HepG2 (cell line): ENCODE data around the gene FAM168A. TPM values are rescaled to one million over a fixed set of nuclear protein-coding genes. Genes with fewer than 3 reads are reported as not detected.

Experiments
- ATAC-seq: fragments of 200-7000 bp; cut with Tn5 transposase; 3 replicates; pipeline ENCODE4 v1.9.1; 2020; ENCODE audit warnings: mild to moderate bottlenecking, moderate library complexity
- BruUV-seq: library from RNA; stranded (reverse); fragments of 400-500 nt; replicated peaks from 2 replicates; lab custom pipeline; 2021; lab: Mats Ljungman, UMichigan
- CTCF ChIA-PET: fragments of 300-600 bp; formaldehyde crosslinking; extraction: SDS; loops from one replicate; lab custom pipeline; 2021; ENCODE audit warnings: low total read pairs, inconsistent platforms, low intra/inter-chr PET ratio; lab: Yijun Ruan, JAX
- POLR2A ChIA-PET: fragments of 350-600 bp; sonication (Branson Sonifier 250); formaldehyde crosslinking; loops from one replicate; lab custom pipeline; 2020; ENCODE audit warnings: antibody characterized with exemption, inconsistent platforms; lab: Yijun Ruan, JAX
- DNase-seq: peaks from one replicate; pipeline ENCODE4 v3.0.0-alpha.2; 2015; ENCODE audit warnings: low spot score
- FAIRE-seq: peaks from 3 replicates; lab custom pipeline; 2011; peaks lifted over from hg19 to GRCh38; lab: Jason Lieb, UNC
- H2AFZ ChIP-seq: one replicate; pipeline ENCODE4 v1.6.1; 2011; ENCODE audit warnings: low read length, inconsistent platforms
- H3K27ac ChIP-seq: fragments of 300-600 bp; 3 replicates; pipeline ENCODE4 v1.8.0; 2011; ENCODE audit warnings: mixed run types, mild to moderate bottlenecking, mixed read lengths, low read length, inconsistent platforms; ENCODE audit not compliant: insufficient read depth; ENCODE audit errors: extremely low read length
- H3K27me3 ChIP-seq, 2 experiments: fragments of 200-600 bp in 1 of 2; 2 replicates in 1 of 2; 3 replicates in 1 of 2; pipeline versions ENCODE4 v1.6.0 to v1.8.0; 2011; ENCODE audit warnings: low read length in 2 of 2, mild to moderate bottlenecking in 2 of 2, moderate library complexity in 2 of 2, inconsistent platforms in 1 of 2; ENCODE audit not compliant: insufficient read depth in 2 of 2, control insufficient read depth in 1 of 2
- H3K36me3 ChIP-seq, 2 experiments: fragments of 200-600 bp in 1 of 2; replicated peaks in 1 of 2; 2 replicates in 1 of 2; 3 replicates in 1 of 2; pipeline versions ENCODE4 v1.5.1 to v1.8.0; 2011; ENCODE audit warnings: low read length in 2 of 2, inconsistent platforms in 1 of 2; ENCODE audit not compliant: insufficient read depth in 2 of 2, control insufficient read depth in 1 of 2
- H3K4me1 ChIP-seq: 2 replicates; pipeline ENCODE4 v1.5.1; 2012; ENCODE audit warnings: low read length, inconsistent platforms; ENCODE audit not compliant: insufficient read depth
- H3K4me2 ChIP-seq: 2 replicates; pipeline ENCODE4 v1.6.0; 2011; ENCODE audit warnings: low read depth, low read length, inconsistent platforms
- H3K4me3 ChIP-seq, 3 experiments: fragments of 200-600 bp in 1 of 3; sonication (generic), shearing (Covaris generic) in 1 of 3; replicated peaks in 1 of 3; 2 replicates each; pipeline ENCODE4 v1.5.1; 2011 to 2016; ENCODE audit warnings: low read length in 3 of 3, inconsistent platforms in 2 of 3, low read depth in 2 of 3, mild to moderate bottlenecking in 2 of 3, control low read depth in 1 of 3, mixed read lengths in 1 of 3; ENCODE audit not compliant: insufficient read depth in 1 of 3
- H3K79me2 ChIP-seq: one replicate; pipeline ENCODE4 v1.6.1; 2011; ENCODE audit warnings: low read length, inconsistent platforms; ENCODE audit not compliant: insufficient read depth
- H3K9ac ChIP-seq: 2 replicates; pipeline ENCODE4 v1.6.0; 2011; ENCODE audit warnings: mild to moderate bottlenecking, low read depth, low read length, inconsistent platforms; ENCODE audit not compliant: insufficient read depth
- H3K9me3 ChIP-seq: 2 replicates; pipeline ENCODE4 v1.5.1; 2012; ENCODE audit warnings: mild to moderate bottlenecking, low read length
- H4K20me1 ChIP-seq: 2 replicates; pipeline ENCODE4 v1.6.0; 2011; ENCODE audit warnings: inconsistent platforms, mild to moderate bottlenecking, low read length, moderate library complexity; ENCODE audit not compliant: insufficient read depth
- ASH2L ChIP-seq: fragments of 300-600, 200-600 bp; sonication (generic); IDR thresholded peaks from 2 replicates; pipeline ENCODE4 v1.7.0; 2017; ENCODE audit warnings: low read depth, mild to moderate bottlenecking, moderate library complexity, mixed read lengths, low read length; ENCODE audit not compliant: insufficient read length
- CTCF ChIP-seq: sonication (generic); formaldehyde crosslinking; IDR thresholded peaks from 2 replicates; pipeline ENCODE4 v1.5.0; 2020; ENCODE audit warnings: mild to moderate bottlenecking, missing genetic modification reagents, moderate library complexity
- FOXA3 ChIP-seq: IDR thresholded peaks from 2 replicates; pipeline ENCODE4 v1.6.1; 2016; ENCODE audit warnings: missing genetic modification reagents, missing compliant biosample characterization
- MAZ ChIP-seq, 2 experiments: sonication (generic) in 1 of 2; formaldehyde crosslinking in 1 of 2; IDR thresholded peaks; 2 replicates each; pipeline versions ENCODE4 v1.5.0 to v1.6.1; 2012 to 2020; ENCODE audit warnings: low read depth in 2 of 2, mild to moderate bottlenecking in 2 of 2, borderline replicate concordance in 1 of 2, improper control_type of control experiment in 1 of 2, low read length in 1 of 2, missing genetic modification reagents in 1 of 2, moderate library complexity in 1 of 2
- SIN3B ChIP-seq: fragments of 150-350 bp; IDR thresholded peaks from 2 replicates; pipeline ENCODE4 v1.6.1; 2014; ENCODE audit warnings: low read length
- SPEN ChIP-seq: sonication (generic); formaldehyde crosslinking; IDR thresholded peaks from 2 replicates; pipeline ENCODE4 v1.5.1; 2020; ENCODE audit warnings: low read depth, mild to moderate bottlenecking, missing genetic modification reagents
- ZBED4 ChIP-seq: sonication (generic); formaldehyde crosslinking; IDR thresholded peaks from 2 replicates; pipeline ENCODE4 v1.4.0; 2020; ENCODE audit warnings: missing genetic modification reagents, borderline replicate concordance
- ZIK1 ChIP-seq: sonication (generic); formaldehyde crosslinking; IDR thresholded peaks from 2 replicates; pipeline ENCODE4 v1.5.0; 2020; ENCODE audit warnings: mild to moderate bottlenecking, low read depth, missing genetic modification reagents, borderline replicate concordance
- ZNF574 ChIP-seq: sonication (generic); formaldehyde crosslinking; IDR thresholded peaks from 2 replicates; pipeline ENCODE4 v1.4.0; 2020; ENCODE audit warnings: missing genetic modification reagents
- ZNF607 ChIP-seq: sonication (generic); formaldehyde crosslinking; IDR thresholded peaks from 2 replicates; pipeline ENCODE4 v1.5.1; 2020; ENCODE audit warnings: missing genetic modification reagents, mild to moderate bottlenecking, borderline replicate concordance
- ZNF614 ChIP-seq: IDR thresholded peaks from 2 replicates; pipeline ENCODE4 v1.6.1; 2018; ENCODE audit warnings: missing biosample characterization, missing genetic modification reagents, inconsistent platforms, borderline replicate concordance
- ZNF790 ChIP-seq: sonication (generic); formaldehyde crosslinking; IDR thresholded peaks from 2 replicates; pipeline ENCODE4 v1.8.0; 2022; ENCODE audit warnings: missing genetic modification reagents, mild to moderate bottlenecking, borderline replicate concordance
- WGBS: methylation state at CpG from one replicate; pipeline ENCODE4 v1.1.6; 2017; ENCODE audit warnings: low lambda C conversion rate; 5-methylcytosine and 5-hydroxymethylcytosine counted together
- in situ Hi-C: cut with HindIII; loops from 2 replicates; pipeline ENCODE4 v1.10.0; 2017; ENCODE audit warnings: low pct_unique_long_range_greater_than_20kb; ENCODE audit not compliant: extremely low pct_ligation_motif_present
- intact Hi-C: fragments of 100-400 bp; cut with micrococcal nuclease; formaldehyde crosslinking; loops from one replicate; pipeline ENCODE4 v1.10.0; 2022; ENCODE audit not compliant: unreplicated experiment
- polyA plus RNA-seq, 8 experiments: library from polyadenylated mRNA; depleted of rRNA in 3 of 8; stranded (reverse) in 7 of 8; unstranded in 1 of 8; fragments of >200 nt; fragmentation: Illumina TruSeq in 4 of 8; extraction: Trizol in 4 of 8; gene quantifications; 2 replicates each; pipeline versions ENCODE4 v1.2.1 to v1.2.3, GENCODE V29; 2011 to 2016; ENCODE audit warnings: low read depth in 4 of 8, missing spikeins in 1 of 8, mixed read lengths in 1 of 8; ENCODE audit not compliant: insufficient read depth in 1 of 8
- total RNA-seq, 5 experiments: library from RNA; depleted of rRNA; stranded (reverse); fragments of >200 nt; fragmentation: Illumina TruSeq; extraction: Trizol; gene quantifications; 2 replicates each; pipeline ENCODE4 v1.2.3, GENCODE V29; 2016; ENCODE audit warnings: low read depth in 1 of 5

FAM168A gene
- total and polyA plus RNA-seq, 2 of the 13 experiments (the other 11 are each of a cell fraction or from before 2014, with no cell fraction given) = 13.9 to 15.8 TPM

GRCh38 chr11:73376160-73376802 is 221.6 kb downstream of the FAM168A start, which contains the start of gene RELT:
RELT (plus strand) TSS chr11:73376399; CDS start chr11:73389137, 12,738 bp downstream.
- ChIA-PET CTCF (interaction anchor here (1.8 kb wide), 1 partner anchor 17 kb away, joined by 8 read pairs; no protein-coding TSS in a partner anchor), POLR2A (interaction anchor here (0.6 to 2.4 kb wide), 2 partner anchors 67 to 69 kb away, joined by 3 to 8 read pairs; no protein-coding TSS in a partner anchor)
- BruUV-seq = no TSS peak
- TF ChIP-seq ZIK1 (CRISPR knock-in tag) (peak; percentile 62), ASH2L (peak; percentile 53), ZBED4 (CRISPR knock-in tag) (no peak), MAZ (IDR thresholded peaks at IDR 0.05; ENCODE audit: borderline replicate concordance, low read depth, low read length) (peak; percentile 67; the same call in 1 of the 2 replicates), MAZ (CRISPR knock-in tag; IDR thresholded peaks at IDR 0.05; ENCODE audit: low read depth) (peak; percentile 81; the same call in 1 of the 2 replicates), ZNF607 (CRISPR knock-in tag) (no peak), SIN3B (0 out of 2 replicates have a peak, but pooled peaks have one; percentile 36), ZNF574 (CRISPR knock-in tag) (peak; percentile 69), FOXA3 (no peak), CTCF (CRISPR knock-in tag) (peak; percentile 85), SPEN (peak; percentile 56; the same call in 1 of the 2 replicates), ZNF614 (peak; percentile 34; the same call in 1 of the 2 replicates), ZNF790 (CRISPR knock-in tag) (peak; percentile 64; the same call in 1 of the 2 replicates)

More at GRCh38 chr11:73376160-73376802, 221.6 kb downstream of the FAM168A start, which contains the start of gene RELT:
- FAIRE-seq (peak; percentile 61), ATAC-seq (peak; percentile 75), DNase-seq (peak; percentile 73)
- intact Hi-C loops = loop anchor here (2.0 kb wide), 1 partner anchor 61 kb away; no protein-coding TSS in a partner anchor
- H3K4me3 ChIP-seq = peak within 1 kb of the TSS; percentile 73 to 87 (median 79)
- H3K36me3 ChIP-seq = no peaks in the 10 kb centered on the region
- peak within 1 kb of the TSS; percentile 51 for H3K27ac ChIP-seq
- H3K9ac ChIP-seq = peak within 1 kb of the TSS; percentile 77
- H3K4me2 ChIP-seq = peak within 1 kb of the TSS; percentile 98
- H4K20me1 ChIP-seq = no peaks in the 10 kb centered on the region
- WGBS = no CpG with 5 or more reads among the region's 96 CpGs
- H2AFZ ChIP-seq = peak within 1 kb of the TSS; percentile 80
- peaks cover 0 to 7% of the 10 kb centered on the region in 2 experiments; a peak in 1 of 5 replicates for H3K27me3 ChIP-seq
- in situ Hi-C loops = no loop called here
- H3K79me2 ChIP-seq = peaks cover 19% of the 10 kb centered on the region
- H3K9me3 ChIP-seq = no peaks in the 10 kb centered on the region
- H3K4me1 ChIP-seq = peaks cover 43% of the 10 kb centered on the region
